Measurements from ENCODE around the gene DACH1.

GRCh38 chr13:71626421-71627117, 240.4 kb downstream of the DACH1 start:
- no peak for TF ChIP-seq CTCF (IDR thresholded peaks at IDR 0.05)
- TF ChIP-seq POLR2A (IDR thresholded peaks at IDR 0.05): no peak
- no peak for TF ChIP-seq EP300 (IDR thresholded peaks at IDR 0.05)

Data from tibial nerve (tissue), 4 donors.